Measurements from ENCODE around the gene UPF3A.

- TF ChIP-seq CTCF (IDR thresholded peaks at IDR 0.05 in 8 of 11, conservative IDR thresholded peaks at IDR 0.05 in 3 of 11) (no peak), POLR2A (IDR thresholded peaks at IDR 0.05) (no peak), POLR2AphosphoS5 (IDR thresholded peaks at IDR 0.05) (no peak)
These were observed 36.8 kb upstream of the UPF3A start for GRCh38 chr13:114244637-114245036.
